ENCODE data around the gene FAM110D. TPM values are rescaled to one million over a fixed set of nuclear protein-coding genes. Genes with fewer than 3 reads are reported as not detected.

The FAM110D gene
- total RNA-seq, 3 donors from 2014 or later = not detected

- Mint-ChIP-seq H3K9me3 (no peaks in the 10 kb centered on the region), H3K4me1 (ENCODE audit: low read depth) (no peaks in the 10 kb centered on the region), H3K27me3 (ENCODE audit: low read depth) (no peaks in the 10 kb centered on the region), H3K4me3 (no peak overlapping the region), H3K36me3 (ENCODE audit: insufficient read depth) (no peaks in the 10 kb centered on the region)
- ATAC-seq = no peak
- no peak for DNase-seq
Observed at GRCh38 chr1:26184086-26184485, 25.2 kb downstream of the FAM110D start.

GRCh38 chr1:26184883-26185282 is 26.0 kb downstream of the FAM110D start:
- H3K27me3 Mint-ChIP-seq (ENCODE audit: low read depth) = no peaks in the 10 kb centered on the region
- no peak for DNase-seq
- no peak overlapping the region for H3K4me3 Mint-ChIP-seq
- H3K36me3 Mint-ChIP-seq (ENCODE audit: insufficient read depth) = no peaks in the 10 kb centered on the region
- no peaks in the 10 kb centered on the region for H3K9me3 Mint-ChIP-seq
- ATAC-seq = no peak
- H3K4me1 Mint-ChIP-seq (ENCODE audit: low read depth) = no peaks in the 10 kb centered on the region

GRCh38 chr1:26187882-26188281 is 29.0 kb downstream of the FAM110D start:
- no peak overlapping the region for H3K4me3 Mint-ChIP-seq
- DNase-seq (no peak), ATAC-seq (no peak)
- no peaks in the 10 kb centered on the region for H3K27me3 Mint-ChIP-seq (ENCODE audit: low read depth)
- H3K4me1 Mint-ChIP-seq (ENCODE audit: low read depth) = peaks cover 12% of the 10 kb centered on the region
- no peaks in the 10 kb centered on the region for H3K36me3 Mint-ChIP-seq (ENCODE audit: insufficient read depth)
- no peaks in the 10 kb centered on the region for H3K9me3 Mint-ChIP-seq

- no peaks in the 10 kb centered on the region for H3K27me3 Mint-ChIP-seq (ENCODE audit: low read depth)
- H3K36me3 Mint-ChIP-seq (ENCODE audit: insufficient read depth) = no peaks in the 10 kb centered on the region
- no peak overlapping the region for H3K4me3 Mint-ChIP-seq
- no peaks in the 10 kb centered on the region for H3K9me3 Mint-ChIP-seq
- H3K4me1 Mint-ChIP-seq (ENCODE audit: low read depth) = peaks cover 12% of the 10 kb centered on the region
- ATAC-seq (no peak), DNase-seq (no peak)
Observed at GRCh38 chr1:26188477-26188876, 29.6 kb downstream of the FAM110D start.

GRCh38 chr1:26189331-26189730 is 30.5 kb downstream of the FAM110D start:
- Mint-ChIP-seq H3K9me3 (no peaks in the 10 kb centered on the region), H3K4me1 (ENCODE audit: low read depth) (peaks cover 16% of the 10 kb centered on the region), H3K27me3 (ENCODE audit: low read depth) (no peaks in the 10 kb centered on the region), H3K36me3 (ENCODE audit: insufficient read depth) (no peaks in the 10 kb centered on the region), H3K4me3 (no peak overlapping the region)
- ATAC-seq (no peak), DNase-seq (no peak)

GRCh38 chr1:26189751-26190275 is 30.9 kb downstream of the FAM110D start:
- Mint-ChIP-seq H3K4me1 (ENCODE audit: low read depth) (peaks cover 16% of the 10 kb centered on the region), H3K4me3 (no peak overlapping the region), H3K9me3 (no peaks in the 10 kb centered on the region), H3K36me3 (ENCODE audit: insufficient read depth) (no peaks in the 10 kb centered on the region), H3K27me3 (ENCODE audit: low read depth) (no peaks in the 10 kb centered on the region)
- no peak for DNase-seq
- ATAC-seq = no peak

- DNase-seq (no peak), ATAC-seq (no peak)
- Mint-ChIP-seq H3K9me3 (no peaks in the 10 kb centered on the region), H3K27me3 (ENCODE audit: low read depth) (no peaks in the 10 kb centered on the region), H3K4me3 (no peak within 1 kb of the TSS), H3K4me1 (ENCODE audit: low read depth) (peaks cover 16% of the 10 kb centered on the region), H3K36me3 (ENCODE audit: insufficient read depth) (no peaks in the 10 kb centered on the region)
Observed at GRCh38 chr1:26190373-26190987, 31.6 kb downstream of the FAM110D start, which contains the start of gene CATSPER4. CATSPER4 (plus strand) TSS chr1:26190602; CDS start chr1:26190628, 26 bp downstream.

- Mint-ChIP-seq H3K27me3 (ENCODE audit: low read depth) (no peaks in the 10 kb centered on the region), H3K36me3 (ENCODE audit: insufficient read depth) (no peaks in the 10 kb centered on the region), H3K9me3 (no peaks in the 10 kb centered on the region), H3K4me1 (ENCODE audit: low read depth) (peaks cover 16% of the 10 kb centered on the region), H3K4me3 (no peak overlapping the region)
- DNase-seq (no peak), ATAC-seq (peak in 1 of 2 donors; percentile 32)
Observed at GRCh38 chr1:26191739-26192138, 32.9 kb downstream of the FAM110D start.

- DNase-seq (no peak), ATAC-seq (no peak)
- no peaks in the 10 kb centered on the region for H3K27me3 Mint-ChIP-seq (ENCODE audit: low read depth)
- H3K9me3 Mint-ChIP-seq = no peaks in the 10 kb centered on the region
- H3K4me1 Mint-ChIP-seq (ENCODE audit: low read depth) = peaks cover 25% of the 10 kb centered on the region
- no peaks in the 10 kb centered on the region for H3K36me3 Mint-ChIP-seq (ENCODE audit: insufficient read depth)
- H3K4me3 Mint-ChIP-seq = no peak overlapping the region
Observed at GRCh38 chr1:26195805-26196204, 36.9 kb downstream of the FAM110D start.

GRCh38 chr1:26197301-26197700 is 38.4 kb downstream of the FAM110D start:
- no peak overlapping the region for H3K4me3 Mint-ChIP-seq
- H3K36me3 Mint-ChIP-seq (ENCODE audit: insufficient read depth) = no peaks in the 10 kb centered on the region
- ATAC-seq = no peak

GRCh38 chr1:26197813-26198212 is 38.9 kb downstream of the FAM110D start:
- H3K4me1 Mint-ChIP-seq (ENCODE audit: low read depth) = peaks cover 33% of the 10 kb centered on the region
- ATAC-seq = no peak
- no peak overlapping the region for H3K4me3 Mint-ChIP-seq
- H3K9me3 Mint-ChIP-seq = no peaks in the 10 kb centered on the region
- H3K27me3 Mint-ChIP-seq (ENCODE audit: low read depth) = peaks cover 2% of the 10 kb centered on the region
- no peaks in the 10 kb centered on the region for H3K36me3 Mint-ChIP-seq (ENCODE audit: insufficient read depth)
- no peak for DNase-seq

More at GRCh38 chr1:26197301-26197700, 38.4 kb downstream of the FAM110D start:
- H3K9me3 Mint-ChIP-seq = no peaks in the 10 kb centered on the region
- DNase-seq = no peak
- H3K27me3 Mint-ChIP-seq (ENCODE audit: low read depth) = peaks cover 2% of the 10 kb centered on the region
- H3K4me1 Mint-ChIP-seq (ENCODE audit: low read depth) = peaks cover 28% of the 10 kb centered on the region

GRCh38 chr1:26200413-26200812 is 41.5 kb downstream of the FAM110D start:
- H3K4me1 Mint-ChIP-seq (ENCODE audit: low read depth) = peaks cover 37% of the 10 kb centered on the region
- no peak overlapping the region for H3K4me3 Mint-ChIP-seq
- DNase-seq = no peak
- H3K27me3 Mint-ChIP-seq (ENCODE audit: low read depth) = peaks cover 2% of the 10 kb centered on the region
- ATAC-seq = no peak
- H3K36me3 Mint-ChIP-seq (ENCODE audit: insufficient read depth) = no peaks in the 10 kb centered on the region
- no peaks in the 10 kb centered on the region for H3K9me3 Mint-ChIP-seq

GRCh38 chr1:26203642-26204318 is 44.9 kb downstream of the FAM110D start:
- Mint-ChIP-seq H3K4me3 (no peak overlapping the region), H3K9me3 (no peaks in the 10 kb centered on the region), H3K36me3 (ENCODE audit: insufficient read depth) (no peaks in the 10 kb centered on the region), H3K27me3 (ENCODE audit: low read depth) (peaks cover 2% of the 10 kb centered on the region), H3K4me1 (ENCODE audit: low read depth) (peaks cover 37% of the 10 kb centered on the region)
- ATAC-seq (no peak), DNase-seq (no peak)

- Mint-ChIP-seq H3K4me3 (no peak overlapping the region), H3K27me3 (ENCODE audit: low read depth) (no peaks in the 10 kb centered on the region), H3K36me3 (ENCODE audit: insufficient read depth) (no peaks in the 10 kb centered on the region), H3K9me3 (no peaks in the 10 kb centered on the region), H3K4me1 (ENCODE audit: low read depth) (no peaks in the 10 kb centered on the region)
- DNase-seq = no peak
- no peak for ATAC-seq
Observed at GRCh38 chr1:26210147-26210870, 51.4 kb downstream of the FAM110D start.
